ENCODE data around the gene DCC.

The DCC gene

DNA sequence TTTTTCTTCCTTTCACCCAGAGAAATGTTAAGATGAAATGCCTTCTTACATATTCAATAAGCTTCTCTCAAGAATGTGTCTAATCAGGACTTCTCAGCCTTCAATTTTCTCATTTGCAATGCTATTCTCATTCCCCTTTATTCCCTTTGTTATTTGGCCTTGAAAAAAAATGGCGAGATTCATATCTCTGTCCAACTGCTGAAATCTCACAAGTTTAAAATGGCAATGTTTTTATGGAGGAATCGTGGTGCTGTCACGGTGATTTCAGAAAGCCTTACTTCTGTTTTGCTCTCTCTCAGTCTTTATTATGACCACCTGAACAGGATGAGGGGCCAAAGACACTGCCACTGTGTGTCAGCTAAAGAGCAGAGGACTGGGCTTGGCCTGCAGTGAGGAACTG lies 928.5 kb downstream of the DCC start:
- DNase-seq, result no peak

DNA sequence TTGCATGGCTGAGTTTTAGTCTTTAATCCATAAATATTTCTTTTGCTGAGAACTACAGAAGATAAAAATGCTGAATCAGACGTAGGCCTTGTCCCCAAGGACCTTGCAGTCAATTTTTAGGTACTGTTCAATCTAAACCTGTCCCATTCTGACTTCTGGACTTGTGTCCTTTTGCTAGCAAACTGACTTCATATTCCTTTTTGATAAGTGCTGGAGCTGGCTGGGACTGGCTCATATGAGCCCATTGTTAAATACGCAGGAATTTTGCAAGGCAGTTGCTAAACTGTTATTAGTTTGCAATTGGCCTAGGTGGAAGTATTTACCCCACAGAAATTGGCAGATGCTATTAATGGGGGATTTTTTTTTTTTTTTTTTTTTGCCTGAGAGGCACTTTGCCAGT lies 941.4 kb downstream of the DCC start:
- no peak for DNase-seq

GRCh38 chr18:53283708-53284107 lies 943.7 kb downstream of the DCC start:
- no peak for DNase-seq

GRCh38 chr18:53305461-53305860 lies 965.5 kb downstream of the DCC start:
- no peak for DNase-seq

- DNase-seq, result no peak
Observed at GRCh38 chr18:53319628-53320027, 979.6 kb downstream of the DCC start.

GRCh38 chr18:53322163-53322562 lies 982.2 kb downstream of the DCC start:
- no peak for DNase-seq

GRCh38 chr18:53324353-53324752 lies 984.4 kb downstream of the DCC start:
- no peak for DNase-seq

DNA sequence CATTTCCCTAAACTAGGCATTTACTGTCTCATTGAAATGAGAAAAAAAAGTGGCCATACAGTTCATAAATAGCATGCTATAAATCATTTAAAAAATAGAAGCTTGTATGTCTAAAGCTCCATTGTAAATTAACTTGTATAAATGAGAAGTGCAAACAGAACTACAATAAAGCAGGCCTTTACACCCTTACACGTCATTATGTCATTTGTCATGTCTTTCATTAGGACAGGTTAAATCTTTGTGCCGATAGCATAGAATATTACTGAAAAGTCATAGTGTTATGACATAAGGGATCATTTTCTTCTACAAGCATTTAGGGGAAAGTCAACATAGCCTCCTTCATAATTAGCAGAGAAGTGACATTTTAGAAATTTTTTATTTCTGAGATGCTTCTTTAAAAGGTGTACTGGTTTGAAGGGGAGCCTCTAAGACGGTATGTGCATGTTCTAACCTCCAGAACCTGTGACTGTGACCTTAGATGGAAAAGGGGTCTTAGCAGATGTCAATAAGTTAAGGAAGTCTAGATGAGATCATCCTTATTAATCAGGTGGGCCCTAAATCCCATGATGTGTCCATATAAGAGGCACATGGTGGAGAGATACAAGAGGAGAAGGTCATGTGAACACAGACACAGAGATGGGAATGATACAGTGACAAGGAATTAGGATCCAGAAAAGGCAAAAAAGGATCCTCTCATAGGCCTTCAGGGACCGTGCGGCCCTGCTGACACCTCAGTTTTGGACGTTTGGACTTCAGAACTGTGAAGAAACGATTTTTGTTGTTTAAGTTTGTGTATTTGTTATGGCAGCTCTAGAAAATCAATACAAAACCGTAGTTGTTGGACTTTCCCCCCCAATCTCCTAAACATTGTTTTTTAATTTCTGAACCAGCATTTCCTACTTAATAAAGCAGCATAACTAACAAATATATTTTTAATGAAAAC lies 1020.8 kb downstream of the DCC start:
- DNase-seq, result no peak

DNA sequence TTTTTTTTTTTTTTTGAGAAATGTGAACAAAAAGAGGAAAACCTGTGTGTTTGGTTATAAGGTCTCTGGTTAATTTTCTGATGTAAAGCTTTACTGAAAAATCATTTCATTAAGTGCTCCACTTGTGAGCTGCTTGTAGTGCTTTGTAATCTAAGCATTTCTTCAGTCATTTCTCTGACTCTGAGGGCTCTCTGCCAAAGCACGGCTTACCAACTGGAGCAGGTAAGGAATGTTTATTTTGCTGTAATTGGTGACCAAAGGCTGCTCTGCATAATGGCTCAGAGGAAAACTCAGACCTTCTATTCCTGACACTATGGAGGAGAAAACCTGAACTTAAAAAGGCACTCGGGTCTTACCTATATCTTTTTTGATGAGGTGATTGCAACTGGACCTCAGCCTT lies 1035.6 kb downstream of the DCC start:
- no peak for DNase-seq

GRCh38 chr18:53380063-53380639 lies 1040.2 kb downstream of the DCC start:
- DNase-seq, result no peak

DNA sequence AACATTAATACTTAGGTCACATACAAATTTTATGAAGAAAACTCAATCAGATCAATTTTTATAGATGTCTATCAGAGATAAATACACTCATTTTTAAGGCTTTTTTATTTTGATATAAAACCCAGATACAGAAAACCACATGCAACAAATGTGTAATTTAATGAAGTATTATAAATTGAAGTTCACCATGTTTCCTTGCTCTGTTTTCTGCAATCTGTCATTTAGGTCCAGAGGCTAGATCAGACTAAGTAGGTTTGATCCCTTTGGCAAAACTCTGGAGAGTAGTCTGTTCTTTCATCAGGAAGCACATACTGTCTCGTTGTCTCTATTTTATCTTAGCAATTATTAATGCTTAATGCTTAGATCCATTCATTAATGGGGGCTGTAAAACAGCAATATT lies 1042.9 kb downstream of the DCC start:
- DNase-seq, result no peak

GRCh38 chr18:53385889-53386288 lies 1045.9 kb downstream of the DCC start:
- DNase-seq, result no peak

GRCh38 chr18:53387581-53387980 lies 1047.6 kb downstream of the DCC start:
- DNase-seq, result no peak

DNA sequence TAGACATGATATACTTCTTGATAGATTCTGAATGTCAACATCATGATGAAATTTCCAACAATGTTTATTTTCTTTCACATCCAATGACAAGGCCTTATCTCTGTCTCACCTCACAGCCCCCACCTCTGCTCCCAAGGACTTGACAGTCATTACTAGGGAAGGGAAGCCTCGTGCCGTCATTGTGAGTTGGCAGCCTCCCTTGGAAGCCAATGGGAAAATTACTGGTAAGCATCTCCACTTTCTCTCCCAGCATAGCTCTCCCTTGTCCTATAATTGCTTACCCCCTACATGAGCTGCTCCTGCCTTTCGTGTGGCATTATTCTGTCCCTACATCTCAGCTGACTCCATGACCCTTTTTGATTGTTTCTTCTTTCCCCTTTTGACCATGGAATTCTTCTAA lies 1062.7 kb downstream of the DCC start:
- no peak for DNase-seq

GRCh38 chr18:53408271-53408670 lies 1068.3 kb downstream of the DCC start:
- no peak for DNase-seq

DNA sequence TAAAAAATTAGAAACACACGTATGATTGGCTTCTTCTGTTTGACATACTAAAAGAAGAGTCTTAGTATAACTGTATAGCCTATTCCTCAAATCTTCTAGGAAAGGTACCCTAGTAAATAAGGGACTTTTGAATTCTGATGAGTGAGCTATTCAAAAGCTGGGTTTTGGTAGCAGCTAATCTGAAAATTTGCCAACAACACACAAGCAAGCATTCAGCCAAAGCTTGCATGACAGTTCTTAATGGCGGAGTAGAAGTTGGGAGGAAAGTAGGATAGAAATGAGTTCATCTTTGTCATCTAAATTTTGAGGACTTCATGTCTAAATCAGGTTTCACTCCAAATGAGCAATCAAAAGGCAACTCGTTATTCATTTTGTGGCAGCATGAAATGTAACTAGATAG lies 1071.5 kb downstream of the DCC start:
- no peak for DNase-seq

DNA sequence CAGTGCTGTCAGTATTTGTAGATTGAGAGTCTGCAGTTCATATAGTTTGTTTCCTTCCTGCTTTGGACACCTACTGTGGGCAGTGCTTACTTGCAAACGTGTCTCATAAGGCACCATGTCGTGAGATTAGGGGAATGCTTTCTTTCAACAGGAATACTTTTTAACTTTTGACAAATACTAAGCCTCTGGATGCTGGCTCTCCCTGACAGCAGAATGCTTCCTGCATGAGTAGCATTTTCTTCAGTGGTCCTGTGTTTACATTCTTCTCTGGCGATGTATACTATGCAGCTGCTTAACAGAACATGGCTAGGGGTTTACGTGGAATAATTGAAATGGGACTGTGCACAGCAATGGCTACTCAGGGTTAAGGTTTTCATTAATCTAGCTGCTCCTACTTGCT lies 1077.0 kb downstream of the DCC start:
- no peak for DNase-seq

GRCh38 chr18:53421869-53422268 lies 1081.9 kb downstream of the DCC start:
- DNase-seq, result no peak

DNA sequence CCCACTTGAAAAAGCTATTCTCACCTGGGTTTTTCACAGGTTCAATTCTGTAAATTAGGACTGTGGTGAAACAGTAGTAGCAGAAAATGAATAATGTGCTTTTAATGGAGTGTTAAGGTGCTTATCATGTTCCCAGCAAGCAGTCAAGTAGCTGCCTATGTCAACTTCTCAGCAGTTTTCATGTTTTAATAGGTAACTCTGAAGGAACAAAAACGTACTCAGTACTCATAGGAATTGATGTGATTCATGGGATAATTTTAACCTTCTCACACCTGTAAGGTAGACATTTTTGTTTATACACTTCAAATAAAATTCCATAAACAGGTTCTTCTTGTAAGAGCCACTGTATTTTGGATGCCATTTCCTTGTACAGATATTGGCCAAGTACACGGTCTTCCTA lies 1082.9 kb downstream of the DCC start:
- no peak for DNase-seq

- DNase-seq, result no peak
Observed at GRCh38 chr18:53426666-53427184, 1086.7 kb downstream of the DCC start.

DNA sequence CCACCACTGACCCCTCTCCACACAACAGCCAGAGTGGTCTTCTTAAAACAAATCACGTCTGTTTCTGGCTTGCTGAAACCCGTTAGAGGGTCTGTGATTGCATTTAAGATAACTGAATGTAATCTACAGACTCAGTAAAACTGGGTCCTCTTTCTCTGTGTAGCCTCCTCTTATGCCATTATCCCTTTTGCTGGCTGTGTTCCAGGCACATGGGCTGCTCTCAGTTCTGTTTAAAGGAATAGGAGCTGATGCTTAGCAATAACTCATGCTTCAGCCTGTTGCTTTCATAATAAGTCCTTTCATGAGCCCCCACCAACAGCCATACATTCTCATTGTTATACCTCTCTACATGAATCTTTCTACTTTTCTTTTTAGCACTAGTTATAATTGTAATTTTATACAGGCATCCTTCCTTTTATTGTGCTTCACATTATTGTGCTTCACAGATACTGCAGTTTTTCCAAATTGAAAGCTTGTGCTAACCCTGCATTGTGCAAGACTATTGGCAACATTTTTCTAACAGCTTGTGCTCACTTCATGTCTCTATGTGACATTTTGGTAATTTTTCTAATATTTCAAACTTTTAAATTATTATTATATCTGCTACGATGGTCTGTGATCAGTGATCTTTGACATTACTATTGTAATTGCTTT lies 1101.9 kb downstream of the DCC start:
- no peak for DNase-seq

DNA sequence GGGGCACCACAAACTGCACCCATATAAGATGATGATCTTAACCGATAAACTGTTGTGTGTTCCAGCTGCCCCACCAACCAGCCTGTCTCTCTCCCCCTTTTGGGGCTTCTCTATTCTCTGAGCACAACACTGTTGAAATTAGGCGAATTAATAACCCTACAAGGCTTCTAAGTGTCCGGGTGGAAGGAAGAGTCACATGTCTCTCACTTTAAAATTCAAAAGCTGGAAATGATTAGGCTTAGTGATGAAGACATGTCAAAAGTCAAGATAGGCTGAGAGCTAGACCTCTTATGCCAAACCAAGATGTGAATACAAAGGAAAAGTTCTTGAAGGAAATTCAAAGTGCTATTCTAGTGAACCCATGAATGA lies 1102.4 kb downstream of the DCC start:
- DNase-seq, result no peak

DNA sequence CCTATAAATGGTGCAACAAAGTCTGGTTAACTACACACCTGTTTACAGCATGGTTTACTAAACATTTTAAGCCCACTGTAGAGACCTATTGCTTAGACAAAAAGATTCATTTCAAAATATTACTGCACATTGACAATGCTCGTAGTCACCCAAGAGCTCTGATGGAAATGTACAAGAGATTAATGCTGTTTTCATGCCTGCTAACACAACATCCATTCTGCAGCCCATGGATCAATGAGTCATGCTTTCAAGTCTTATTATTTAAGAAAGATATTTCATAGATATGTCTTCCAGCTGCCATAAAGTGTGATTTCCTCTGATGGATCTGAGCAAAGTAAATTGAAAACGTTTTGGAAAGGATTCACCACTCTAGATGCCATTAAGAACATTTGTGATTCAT lies 1103.3 kb downstream of the DCC start:
- no peak for DNase-seq

GRCh38 chr18:53443831-53444230 lies 1103.8 kb downstream of the DCC start:
- no peak for DNase-seq

All from NCI-H2029 treated with DMSO at 0.1 percent for 48 hours (cell line).